K562 (cell line): Measurements from ENCODE around the gene TXNRD3. TPM values are rescaled to one million over a fixed set of nuclear protein-coding genes. Genes with fewer than 3 reads are reported as not detected.

Experiments
- E2F4 ChIP-seq: sonication (generic); formaldehyde crosslinking; IDR thresholded peaks from 2 replicates; pipeline ENCODE4 v1.8.0; 2022; ENCODE audit warnings: mild to moderate bottlenecking, low read depth, missing genetic modification reagents
- ESRRB ChIP-seq: fragments of 250-450 bp; sonication (Bioruptor Pico); IDR thresholded peaks from 2 replicates; pipeline ENCODE4 v1.5.0; 2020; ENCODE audit warnings: mild to moderate bottlenecking, moderate library complexity, borderline replicate concordance
- ILK ChIP-seq: fragments of 450-650 bp; IDR thresholded peaks from 2 replicates; pipeline ENCODE4 v1.6.1; 2016; ENCODE audit warnings: missing genetic modification characterization, low read depth, mild to moderate bottlenecking, missing compliant biosample characterization, moderate library complexity, borderline replicate concordance
- L3MBTL2 ChIP-seq: fragments of 450-650 bp; IDR thresholded peaks from 2 replicates; pipeline ENCODE4 v1.6.1; 2016; ENCODE audit warnings: mild to moderate bottlenecking, moderate library complexity
- LCOR ChIP-seq: sonication (generic); formaldehyde crosslinking; IDR thresholded peaks from 2 replicates; pipeline ENCODE4 v1.8.0; 2022; ENCODE audit warnings: mild to moderate bottlenecking, missing genetic modification reagents
- MECOM ChIP-seq: fragments of 250-450 bp; sonication (Bioruptor Pico); IDR thresholded peaks from 2 replicates; pipeline ENCODE4 v1.8.0; 2022; ENCODE audit warnings: inconsistent platforms
- MYC ChIP-seq, 2 experiments: fragments of 250-450 bp in 1 of 2; sonication (Bioruptor Pico) in 1 of 2; IDR thresholded peaks; 2 replicates each; pipeline versions ENCODE4 v1.5.1 to v1.6.1; 2012 to 2021; ENCODE audit warnings: low read depth in 2 of 2, borderline replicate concordance in 1 of 2, improper control_type of control experiment in 1 of 2, low read length in 1 of 2, mild to moderate bottlenecking in 1 of 2, moderate library complexity in 1 of 2
- NFIX ChIP-seq: fragments of 250-450 bp; sonication (Bioruptor Pico); IDR thresholded peaks from 2 replicates; pipeline ENCODE4 v1.4.0; 2020; ENCODE audit warnings: low read depth, mild to moderate bottlenecking, moderate library complexity
- NR2C1 ChIP-seq, 2 experiments: fragments of 450-650 bp; IDR thresholded peaks; 2 replicates each; pipeline ENCODE4 v1.6.1; 2017; ENCODE audit warnings: mild to moderate bottlenecking in 2 of 2, antibody characterized with exemption in 1 of 2, inconsistent platforms in 1 of 2, missing compliant biosample characterization in 1 of 2, missing genetic modification characterization in 1 of 2
- POLR3G ChIP-seq: IDR thresholded peaks from 2 replicates; pipeline ENCODE4 v1.6.1; 2011; ENCODE audit not compliant: insufficient read length, insufficient replicate concordance; ENCODE audit errors: extremely low read depth
- PRDM10 ChIP-seq: fragments of 450-650 bp; IDR thresholded peaks from 2 replicates; pipeline ENCODE4 v1.6.1; 2018; ENCODE audit not compliant: partially characterized antibody
- SMARCA5 ChIP-seq: fragments of 450-650 bp; IDR thresholded peaks from 2 replicates; pipeline ENCODE4 v1.6.1; 2016
- ZNF134 ChIP-seq: fragments of 250-450 bp; sonication (Bioruptor Pico); conservative IDR thresholded peaks from 2 replicates; pipeline ENCODE4 v1.4.0; 2020
- ZNF217 ChIP-seq: sonication (generic); formaldehyde crosslinking; IDR thresholded peaks from 2 replicates; pipeline ENCODE4 v1.8.0; 2022; ENCODE audit warnings: mild to moderate bottlenecking, missing genetic modification reagents
- ZNF354B ChIP-seq: fragments of 250-450 bp; sonication (Bioruptor Pico); IDR thresholded peaks from 2 replicates; pipeline ENCODE4 v1.4.0; 2020
- ZNF707 ChIP-seq: fragments of 250-450 bp; sonication (Bioruptor Pico); conservative IDR thresholded peaks from 2 replicates; pipeline ENCODE4 v1.8.0; 2022; ENCODE audit warnings: inconsistent platforms, mild to moderate bottlenecking, moderate library complexity
- ZZZ3 ChIP-seq: fragments of 450-650 bp; IDR thresholded peaks from 2 replicates; pipeline ENCODE4 v1.6.1; 2016; ENCODE audit warnings: antibody characterized with exemption, mild to moderate bottlenecking, moderate library complexity
- polyA plus RNA-seq, 8 experiments: library from polyadenylated mRNA; depleted of rRNA in 4 of 8; stranded (reverse) in 5 of 8; unstranded in 3 of 8; fragments of >200 nt; fragmentation: Nextera tagmentation in 2 of 8; fragmentation: Illumina TruSeq in 1 of 8; extraction: Ambion mirVana in 2 of 8; extraction: Trizol in 1 of 8; gene quantifications; 2 replicates each; pipeline versions ENCODE4 v1.2.1 to v1.2.3, GENCODE V29; 2011 to 2014; ENCODE audit warnings: inconsistent platforms in 1 of 8, missing spikeins in 1 of 8
- total RNA-seq, 7 experiments: library from RNA; depleted of rRNA in 6 of 7; stranded (reverse); fragments of >200 nt in 6 of 7; fragmentation: Illumina TruSeq in 2 of 7; extraction: Trizol in 2 of 7; gene quantifications; 2 replicates each; pipeline versions ENCODE4 v1.2.1 to v1.2.3, GENCODE V29; 2011 to 2021; ENCODE audit warnings: low replicate concordance in 1 of 7

The TXNRD3 gene
- total and polyA plus RNA-seq, 9 of the 15 experiments (the other 6 are each of a cell fraction or from before 2014, with no cell fraction given) = 0.96 to 2.3 (median 1.7) TPM

GRCh38 chr3:126573492-126574117 lies 81.3 kb downstream of the TXNRD3 start (continued):
- TF ChIP-seq E2F4 (CRISPR knock-in tag) (no peak), ZNF707 (CRISPR knock-in tag) (no peak), NFIX (CRISPR knock-in tag) (no peak), NR2C1 (IDR thresholded peaks at IDR 0.05) (no peak), NR2C1 (tag; IDR thresholded peaks at IDR 0.05) (no peak), ZNF354B (CRISPR knock-in tag) (no peak), L3MBTL2 (peak; percentile 59; the same call in 1 of the 2 replicates), MECOM (no peak), SMARCA5 (no peak), ZNF134 (CRISPR knock-in tag) (peak; percentile 74), MYC (IDR thresholded peaks at IDR 0.05; ENCODE audit: low read depth, low read length) (0 out of 2 replicates have a peak, but pooled peaks have one; percentile 13), MYC (CRISPR knock-in tag; IDR thresholded peaks at IDR 0.05; ENCODE audit: borderline replicate concordance, low read depth) (no peak), ESRRB (CRISPR knock-in tag) (no peak), POLR3G (no peak), LCOR (CRISPR knock-in tag) (no peak), ILK (no peak), ZNF217 (CRISPR knock-in tag) (no peak), ZZZ3 (no peak), PRDM10 (peak; percentile 42)
